KOPT-K1 (cell line): ENCODE data around the gene NCOA1.

ENCODE experiments used
- H3K27ac ChIP-seq: fragments of 200-600 bp; sonication (generic); 2 replicates; pipeline ENCODE4 v1.5.1; 2016; ENCODE audit warnings: antibody characterized with exemption, mild to moderate bottlenecking, low read depth, low read length; ENCODE audit not compliant: poor library complexity, severe bottlenecking
- H3K36me3 ChIP-seq: fragments of 200-600 bp; sonication (generic); 2 replicates; pipeline ENCODE4 v1.5.1; 2017; ENCODE audit warnings: antibody characterized with exemption, mild to moderate bottlenecking, low read length, moderate library complexity; ENCODE audit not compliant: insufficient read depth
- H3K9me3 ChIP-seq: fragments of 200-600 bp; sonication (generic); 2 replicates; pipeline ENCODE4 v1.5.1; 2017; ENCODE audit warnings: antibody characterized with exemption, low read length, mild to moderate bottlenecking; ENCODE audit not compliant: insufficient read depth, poor library complexity, severe bottlenecking

The NCOA1 gene

GRCh38 chr2:24490690-24491541 is at the start of gene NCOA1:
Gene NCOA1 (plus strand): TSS chr2:24491254. CDS start chr2:24658678, 167,424 bp downstream.
- Histone ChIP-seq H3K27ac (peak within 1 kb of the TSS; percentile 60), H3K9me3 (no peaks in the 10 kb centered on the region), H3K36me3 (no peaks in the 10 kb centered on the region)

GRCh38 chr2:24448797-24449196 is 42.3 kb upstream of the NCOA1 start:
- Histone ChIP-seq H3K27ac (no peak overlapping the region), H3K9me3 (peaks cover 14% of the 10 kb centered on the region), H3K36me3 (no peaks in the 10 kb centered on the region)

GRCh38 chr2:24449344-24449743 is 41.7 kb upstream of the NCOA1 start:
- H3K27ac ChIP-seq: no peak overlapping the region
- peaks cover 14% of the 10 kb centered on the region for H3K9me3 ChIP-seq
- H3K36me3 ChIP-seq: no peaks in the 10 kb centered on the region

- Histone ChIP-seq H3K9me3 (peaks cover 14% of the 10 kb centered on the region), H3K27ac (no peak overlapping the region), H3K36me3 (no peaks in the 10 kb centered on the region)
Observed at GRCh38 chr2:24451805-24452501, 39.1 kb upstream of the NCOA1 start.

- H3K9me3 ChIP-seq: peaks cover 14% of the 10 kb centered on the region
- no peak overlapping the region for H3K27ac ChIP-seq
- no peaks in the 10 kb centered on the region for H3K36me3 ChIP-seq
Observed at GRCh38 chr2:24452502-24452885, 38.6 kb upstream of the NCOA1 start.

- Histone ChIP-seq H3K9me3 (peaks cover 13% of the 10 kb centered on the region), H3K36me3 (no peaks in the 10 kb centered on the region), H3K27ac (no peak overlapping the region)
Observed at GRCh38 chr2:24453379-24454073, 37.5 kb upstream of the NCOA1 start.

GRCh38 chr2:24454294-24454693 is 36.8 kb upstream of the NCOA1 start:
- Histone ChIP-seq H3K27ac (no peak overlapping the region), H3K36me3 (no peaks in the 10 kb centered on the region), H3K9me3 (peaks cover 5% of the 10 kb centered on the region)

GRCh38 chr2:24456599-24457556 is 34.2 kb upstream of the NCOA1 start:
- H3K36me3 ChIP-seq: no peaks in the 10 kb centered on the region
- no peak overlapping the region for H3K27ac ChIP-seq
- no peaks in the 10 kb centered on the region for H3K9me3 ChIP-seq

- H3K36me3 ChIP-seq: no peaks in the 10 kb centered on the region
- no peak overlapping the region for H3K27ac ChIP-seq
- H3K9me3 ChIP-seq: no peaks in the 10 kb centered on the region
Observed at GRCh38 chr2:24457696-24458386, 33.2 kb upstream of the NCOA1 start.

GRCh38 chr2:24459224-24460161 is 31.6 kb upstream of the NCOA1 start:
- Histone ChIP-seq H3K27ac (no peak overlapping the region), H3K9me3 (no peaks in the 10 kb centered on the region), H3K36me3 (no peaks in the 10 kb centered on the region)

- Histone ChIP-seq H3K36me3 (no peaks in the 10 kb centered on the region), H3K9me3 (no peaks in the 10 kb centered on the region), H3K27ac (peak overlapping the region; percentile 64)
Observed at GRCh38 chr2:24461685-24462084, 29.4 kb upstream of the NCOA1 start.

- Histone ChIP-seq H3K36me3 (no peaks in the 10 kb centered on the region), H3K9me3 (no peaks in the 10 kb centered on the region), H3K27ac (no peak overlapping the region)
Observed at GRCh38 chr2:24463271-24463670, 27.8 kb upstream of the NCOA1 start.
